ENCODE measurements around the gene CD80. TPM values are rescaled to one million over a fixed set of nuclear protein-coding genes. Genes with fewer than 3 reads are reported as not detected.

The CD80 gene
- total RNA-seq, 3 donors from 2014 or later (not counting 1 experiment from before 2014, with no cell fraction given) = 0.40 to 1.1 TPM; not detected in 1

GRCh38 chr3:119580067-119580760 is 20.8 kb upstream of the CD80 start:
- Mint-ChIP-seq H3K9me3 (no peaks in the 10 kb centered on the region), H3K27ac (peak overlapping the region; percentile 85 to 88), H3K4me1 (peaks cover 12 to 18% of the 10 kb centered on the region in 2 donors), H3K36me3 (no peaks in the 10 kb centered on the region), H3K27me3 (ENCODE audit: low read depth in 2 of 2) (no peaks in the 10 kb centered on the region), H3K4me3 (peak overlapping the region; percentile 91)
- Histone ChIP-seq H3K27me3 (ENCODE audit: control insufficient read depth, insufficient read depth, low read length) (no peaks in the 10 kb centered on the region), H3K27ac (ENCODE audit: low read length) (peak overlapping the region; percentile 93), H3K4me1 (ENCODE audit: control insufficient read depth, insufficient read depth, low read length) (peaks cover 14% of the 10 kb centered on the region), H3K36me3 (ENCODE audit: control insufficient read depth, insufficient read depth, low read length) (no peaks in the 10 kb centered on the region), H3K9me3 (ENCODE audit: control insufficient read depth, insufficient read depth, low read length) (no peaks in the 10 kb centered on the region), H3K4me3 (ENCODE audit: low read length) (peak overlapping the region; percentile 74)
- ATAC-seq = peak; percentile 64 to 76 (median 68)
- intact Hi-C loops (cut with micrococcal nuclease) = loop anchor here (5.0 kb wide), 1 partner anchor 83 kb away; the partner anchor contains the start of gene TIMMDC1
- 20% methylated on average over 13 of the region's 16 CpGs for WGBS (ENCODE audit: insufficient coverage)
- no peak for TF ChIP-seq CTCF (IDR thresholded peaks at IDR 0.05)
- DNase-seq = peak; percentile 20 to 49

GRCh38 chr3:119579366-119580066 is 20.1 kb upstream of the CD80 start, which contains the start of gene ADPRH:
ADPRH (plus strand) TSS chr3:119579492; CDS start chr3:119582170, 2,678 bp downstream.
- H3K4me3 ChIP-seq (ENCODE audit: low read length) = peak within 1 kb of the TSS; percentile 74
- H3K27ac ChIP-seq (ENCODE audit: low read length) = peak within 1 kb of the TSS; percentile 93
- peak within 1 kb of the TSS; percentile 85 to 88 for H3K27ac Mint-ChIP-seq
- DNase-seq = peak; percentile 51 to 54
- no peak for TF ChIP-seq CTCF (IDR thresholded peaks at IDR 0.05)
- H3K9me3 ChIP-seq (ENCODE audit: control insufficient read depth, insufficient read depth, low read length) = no peaks in the 10 kb centered on the region
- no peaks in the 10 kb centered on the region for H3K36me3 ChIP-seq (ENCODE audit: control insufficient read depth, insufficient read depth, low read length)
- H3K27me3 ChIP-seq (ENCODE audit: control insufficient read depth, insufficient read depth, low read length) = no peaks in the 10 kb centered on the region
- H3K4me1 ChIP-seq (ENCODE audit: control insufficient read depth, insufficient read depth, low read length) = peaks cover 14% of the 10 kb centered on the region
- 1% methylated on average over 68 of the region's 68 CpGs for WGBS (ENCODE audit: insufficient coverage)
- peak within 1 kb of the TSS; percentile 91 for H3K4me3 Mint-ChIP-seq
- H3K36me3 Mint-ChIP-seq = no peaks in the 10 kb centered on the region
- no peaks in the 10 kb centered on the region for H3K9me3 Mint-ChIP-seq
- peaks cover 12 to 18% of the 10 kb centered on the region in 2 donors for H3K4me1 Mint-ChIP-seq
- ATAC-seq = peak; percentile 75 to 84 (median 78)
- intact Hi-C loops (cut with micrococcal nuclease) = loop anchor here (5.0 kb wide), 1 partner anchor 82 kb away; the partner anchor contains the start of gene TIMMDC1
- H3K27me3 Mint-ChIP-seq (ENCODE audit: low read depth in 2 of 2) = no peaks in the 10 kb centered on the region

- Mint-ChIP-seq H3K27me3 (ENCODE audit: low read depth in 2 of 2) (no peaks in the 10 kb centered on the region), H3K4me3 (no peak overlapping the region), H3K9me3 (no peaks in the 10 kb centered on the region), H3K27ac (no peak overlapping the region), H3K36me3 (no peaks in the 10 kb centered on the region), H3K4me1 (peaks cover 12 to 17% of the 10 kb centered on the region in 2 donors)
- peaks cover 12% of the 10 kb centered on the region for H3K4me1 ChIP-seq (ENCODE audit: control insufficient read depth, insufficient read depth, low read length)
- no peak overlapping the region for H3K27ac ChIP-seq (ENCODE audit: low read length)
- no peaks in the 10 kb centered on the region for H3K36me3 ChIP-seq (ENCODE audit: control insufficient read depth, insufficient read depth, low read length)
- no peak for DNase-seq
- H3K27me3 ChIP-seq (ENCODE audit: control insufficient read depth, insufficient read depth, low read length) = no peaks in the 10 kb centered on the region
- no peaks in the 10 kb centered on the region for H3K9me3 ChIP-seq (ENCODE audit: control insufficient read depth, insufficient read depth, low read length)
- no peak for ATAC-seq
- no peak overlapping the region for H3K4me3 ChIP-seq (ENCODE audit: low read length)
- intact Hi-C loops (cut with micrococcal nuclease) = no loop called here
- TF ChIP-seq CTCF (IDR thresholded peaks at IDR 0.05) = no peak
These were observed 16.1 kb upstream of the CD80 start for GRCh38 chr3:119575507-119575906.
